Fibroblast of skin of back (primary cell): Measurements from ENCODE around the gene BID.

Source experiments
- DNase-seq: peaks from one replicate; pipeline ENCODE4 v3.0.0-alpha.2; 2013

The BID gene

GRCh38 chr22:17732251-17732854 lies 41.9 kb downstream of the BID start:
- DNase-seq: no peak

- no peak for DNase-seq
Measured at GRCh38 chr22:17729561-17729960, 44.7 kb downstream of the BID start.

- no peak for DNase-seq
Measured at GRCh38 chr22:17728786-17729185, 45.5 kb downstream of the BID start.

GRCh38 chr22:17726928-17727897 lies 47.1 kb downstream of the BID start:
- peak; percentile 36 for DNase-seq

GRCh38 chr22:17726006-17726927 lies 48.0 kb downstream of the BID start:
- peak; percentile 95 for DNase-seq

GRCh38 chr22:17725500-17725796 lies 48.8 kb downstream of the BID start:
- no peak for DNase-seq

GRCh38 chr22:17724678-17725499 lies 49.4 kb downstream of the BID start:
- no peak for DNase-seq

GRCh38 chr22:17724241-17724640 lies 50.0 kb downstream of the BID start:
- DNase-seq: peak; percentile 26

GRCh38 chr22:17719911-17720310 lies 54.4 kb downstream of the BID start:
- DNase-seq: no peak

- DNase-seq: peak; percentile 48
Measured at GRCh38 chr22:17717708-17718107, 56.6 kb downstream of the BID start.

GRCh38 chr22:17716529-17716928 lies 57.7 kb downstream of the BID start:
- DNase-seq: no peak

GRCh38 chr22:17712441-17712840 lies 61.8 kb downstream of the BID start:
- DNase-seq: no peak

- DNase-seq: no peak
Measured at GRCh38 chr22:17710023-17710422, 64.2 kb downstream of the BID start.

- DNase-seq: no peak
Measured at GRCh38 chr22:17707526-17707925, 66.7 kb downstream of the BID start.

- DNase-seq: no peak
Measured at GRCh38 chr22:17706947-17707346, 67.3 kb downstream of the BID start.

GRCh38 chr22:17705951-17706900 lies 68.0 kb downstream of the BID start:
- DNase-seq: peak; percentile 92

- no peak for DNase-seq
Measured at GRCh38 chr22:17705546-17705945, 68.7 kb downstream of the BID start.

- DNase-seq: no peak
Measured at GRCh38 chr22:17703811-17704210, 70.5 kb downstream of the BID start.

- no peak for DNase-seq
Measured at GRCh38 chr22:17700778-17701177, 73.5 kb downstream of the BID start.

GRCh38 chr22:17699696-17700340 lies 74.5 kb downstream of the BID start:
- no peak for DNase-seq
